HepG2 (cell line): ENCODE data around the gene ZNF554. TPM values are rescaled to one million over a fixed set of nuclear protein-coding genes. Genes with fewer than 3 reads are reported as not detected.

ENCODE experiments used
- DR1 ChIP-seq: sonication (generic); formaldehyde crosslinking; IDR thresholded peaks from 2 replicates; pipeline ENCODE4 v1.8.0; 2021; ENCODE audit warnings: mild to moderate bottlenecking, missing genetic modification reagents, inconsistent platforms
- KMT2B ChIP-seq: IDR thresholded peaks from 2 replicates; pipeline ENCODE4 v1.6.1; 2016; ENCODE audit warnings: missing genetic modification reagents, missing compliant biosample characterization
- MAZ ChIP-seq, 2 experiments: sonication (generic) in 1 of 2; formaldehyde crosslinking in 1 of 2; IDR thresholded peaks; 2 replicates each; pipeline versions ENCODE4 v1.5.0 to v1.6.1; 2012 to 2020; ENCODE audit warnings: low read depth in 2 of 2, mild to moderate bottlenecking in 2 of 2, borderline replicate concordance in 1 of 2, improper control_type of control experiment in 1 of 2, low read length in 1 of 2, missing genetic modification reagents in 1 of 2, moderate library complexity in 1 of 2
- MXD4 ChIP-seq: IDR thresholded peaks from 2 replicates; pipeline ENCODE4 v1.6.1; 2016; ENCODE audit warnings: mild to moderate bottlenecking, missing biosample characterization, missing genetic modification reagents
- NR2C2 ChIP-seq: sonication (generic); formaldehyde crosslinking; IDR thresholded peaks from 2 replicates; pipeline ENCODE4 v1.4.0; 2020; ENCODE audit warnings: missing genetic modification reagents, mild to moderate bottlenecking, moderate library complexity, borderline replicate concordance
- PCBP2 ChIP-seq: fragments of 200-400 bp; formaldehyde crosslinking; optimal IDR thresholded peaks from 2 replicates; pipeline ENCODE3; 2018; ENCODE audit warnings: low read length, low read depth; ENCODE audit not compliant: poor library complexity, severe bottlenecking
- ZKSCAN8 ChIP-seq: IDR thresholded peaks from 2 replicates; pipeline ENCODE4 v1.6.1; 2016; ENCODE audit warnings: borderline replicate concordance, missing genetic modification reagents, missing compliant biosample characterization
- ZNF350 ChIP-seq: sonication (generic); formaldehyde crosslinking; IDR thresholded peaks from 2 replicates; pipeline ENCODE4 v1.4.0; 2020; ENCODE audit warnings: mild to moderate bottlenecking, low read depth, missing genetic modification reagents, borderline replicate concordance
- ZNF367 ChIP-seq: sonication (generic); formaldehyde crosslinking; IDR thresholded peaks from 2 replicates; pipeline ENCODE4 v1.4.0; 2020; ENCODE audit warnings: missing genetic modification reagents, borderline replicate concordance
- ZNF605 ChIP-seq: sonication (generic); formaldehyde crosslinking; IDR thresholded peaks from 2 replicates; pipeline ENCODE4 v1.8.0; 2022; ENCODE audit warnings: mild to moderate bottlenecking, missing genetic modification reagents
- ZNF703 ChIP-seq: sonication (generic); formaldehyde crosslinking; IDR thresholded peaks from 2 replicates; pipeline ENCODE4 v1.5.1; 2020; ENCODE audit warnings: missing genetic modification reagents, mild to moderate bottlenecking, moderate library complexity, borderline replicate concordance
- ZNF709 ChIP-seq: sonication (generic); formaldehyde crosslinking; IDR thresholded peaks from 2 replicates; pipeline ENCODE4 v1.5.0; 2020; ENCODE audit warnings: mild to moderate bottlenecking, missing genetic modification reagents
- ZNF75D ChIP-seq: sonication (generic); formaldehyde crosslinking; IDR thresholded peaks from 2 replicates; pipeline ENCODE4 v1.8.1; 2023; ENCODE audit warnings: missing genetic modification reagents, mild to moderate bottlenecking, borderline replicate concordance
- ZNF772 ChIP-seq: sonication (generic); formaldehyde crosslinking; IDR thresholded peaks from 2 replicates; pipeline ENCODE4 v1.5.0; 2020; ENCODE audit warnings: mild to moderate bottlenecking, missing genetic modification reagents
- ZNF777 ChIP-seq: sonication (generic); formaldehyde crosslinking; IDR thresholded peaks from 2 replicates; pipeline ENCODE4 v1.4.0; 2020; ENCODE audit warnings: missing genetic modification reagents
- polyA plus RNA-seq, 8 experiments: library from polyadenylated mRNA; depleted of rRNA in 3 of 8; stranded (reverse) in 7 of 8; unstranded in 1 of 8; fragments of >200 nt; fragmentation: Illumina TruSeq in 4 of 8; extraction: Trizol in 4 of 8; gene quantifications; 2 replicates each; pipeline versions ENCODE4 v1.2.1 to v1.2.3, GENCODE V29; 2011 to 2016; ENCODE audit warnings: low read depth in 4 of 8, missing spikeins in 1 of 8, mixed read lengths in 1 of 8; ENCODE audit not compliant: insufficient read depth in 1 of 8
- total RNA-seq, 5 experiments: library from RNA; depleted of rRNA; stranded (reverse); fragments of >200 nt; fragmentation: Illumina TruSeq; extraction: Trizol; gene quantifications; 2 replicates each; pipeline ENCODE4 v1.2.3, GENCODE V29; 2016; ENCODE audit warnings: low read depth in 1 of 5
- TF ChIP-seq, protein P1 (sequence below): sonication (generic); formaldehyde crosslinking; IDR thresholded peaks from 2 replicates; pipeline ENCODE4 v1.5.0; 2020; ENCODE audit warnings: mild to moderate bottlenecking, missing genetic modification reagents, borderline replicate concordance
- TF ChIP-seq, protein P2 (sequence below): IDR thresholded peaks from 2 replicates; pipeline ENCODE4 v1.6.1; 2016; ENCODE audit warnings: missing compliant biosample characterization, missing genetic modification reagents, borderline replicate concordance
- TF ChIP-seq, protein P3 (sequence below): sonication (generic); formaldehyde crosslinking; IDR thresholded peaks from 2 replicates; pipeline ENCODE4 v1.5.0; 2020; ENCODE audit warnings: mild to moderate bottlenecking, missing genetic modification reagents

The ZNF554 gene
- total and polyA plus RNA-seq, 2 of the 13 experiments (the other 11 are each of a cell fraction or from before 2014, with no cell fraction given): 2.2 to 2.7 TPM

- TF ChIP-seq ZNF772: no peak; the same call in 1 of the 2 replicates
- TF ChIP-seq ZNF709 (CRISPR knock-in tag): 0 out of 2 replicates have a peak, but pooled peaks have one; percentile 20
- TF ChIP-seq, protein P1, sequence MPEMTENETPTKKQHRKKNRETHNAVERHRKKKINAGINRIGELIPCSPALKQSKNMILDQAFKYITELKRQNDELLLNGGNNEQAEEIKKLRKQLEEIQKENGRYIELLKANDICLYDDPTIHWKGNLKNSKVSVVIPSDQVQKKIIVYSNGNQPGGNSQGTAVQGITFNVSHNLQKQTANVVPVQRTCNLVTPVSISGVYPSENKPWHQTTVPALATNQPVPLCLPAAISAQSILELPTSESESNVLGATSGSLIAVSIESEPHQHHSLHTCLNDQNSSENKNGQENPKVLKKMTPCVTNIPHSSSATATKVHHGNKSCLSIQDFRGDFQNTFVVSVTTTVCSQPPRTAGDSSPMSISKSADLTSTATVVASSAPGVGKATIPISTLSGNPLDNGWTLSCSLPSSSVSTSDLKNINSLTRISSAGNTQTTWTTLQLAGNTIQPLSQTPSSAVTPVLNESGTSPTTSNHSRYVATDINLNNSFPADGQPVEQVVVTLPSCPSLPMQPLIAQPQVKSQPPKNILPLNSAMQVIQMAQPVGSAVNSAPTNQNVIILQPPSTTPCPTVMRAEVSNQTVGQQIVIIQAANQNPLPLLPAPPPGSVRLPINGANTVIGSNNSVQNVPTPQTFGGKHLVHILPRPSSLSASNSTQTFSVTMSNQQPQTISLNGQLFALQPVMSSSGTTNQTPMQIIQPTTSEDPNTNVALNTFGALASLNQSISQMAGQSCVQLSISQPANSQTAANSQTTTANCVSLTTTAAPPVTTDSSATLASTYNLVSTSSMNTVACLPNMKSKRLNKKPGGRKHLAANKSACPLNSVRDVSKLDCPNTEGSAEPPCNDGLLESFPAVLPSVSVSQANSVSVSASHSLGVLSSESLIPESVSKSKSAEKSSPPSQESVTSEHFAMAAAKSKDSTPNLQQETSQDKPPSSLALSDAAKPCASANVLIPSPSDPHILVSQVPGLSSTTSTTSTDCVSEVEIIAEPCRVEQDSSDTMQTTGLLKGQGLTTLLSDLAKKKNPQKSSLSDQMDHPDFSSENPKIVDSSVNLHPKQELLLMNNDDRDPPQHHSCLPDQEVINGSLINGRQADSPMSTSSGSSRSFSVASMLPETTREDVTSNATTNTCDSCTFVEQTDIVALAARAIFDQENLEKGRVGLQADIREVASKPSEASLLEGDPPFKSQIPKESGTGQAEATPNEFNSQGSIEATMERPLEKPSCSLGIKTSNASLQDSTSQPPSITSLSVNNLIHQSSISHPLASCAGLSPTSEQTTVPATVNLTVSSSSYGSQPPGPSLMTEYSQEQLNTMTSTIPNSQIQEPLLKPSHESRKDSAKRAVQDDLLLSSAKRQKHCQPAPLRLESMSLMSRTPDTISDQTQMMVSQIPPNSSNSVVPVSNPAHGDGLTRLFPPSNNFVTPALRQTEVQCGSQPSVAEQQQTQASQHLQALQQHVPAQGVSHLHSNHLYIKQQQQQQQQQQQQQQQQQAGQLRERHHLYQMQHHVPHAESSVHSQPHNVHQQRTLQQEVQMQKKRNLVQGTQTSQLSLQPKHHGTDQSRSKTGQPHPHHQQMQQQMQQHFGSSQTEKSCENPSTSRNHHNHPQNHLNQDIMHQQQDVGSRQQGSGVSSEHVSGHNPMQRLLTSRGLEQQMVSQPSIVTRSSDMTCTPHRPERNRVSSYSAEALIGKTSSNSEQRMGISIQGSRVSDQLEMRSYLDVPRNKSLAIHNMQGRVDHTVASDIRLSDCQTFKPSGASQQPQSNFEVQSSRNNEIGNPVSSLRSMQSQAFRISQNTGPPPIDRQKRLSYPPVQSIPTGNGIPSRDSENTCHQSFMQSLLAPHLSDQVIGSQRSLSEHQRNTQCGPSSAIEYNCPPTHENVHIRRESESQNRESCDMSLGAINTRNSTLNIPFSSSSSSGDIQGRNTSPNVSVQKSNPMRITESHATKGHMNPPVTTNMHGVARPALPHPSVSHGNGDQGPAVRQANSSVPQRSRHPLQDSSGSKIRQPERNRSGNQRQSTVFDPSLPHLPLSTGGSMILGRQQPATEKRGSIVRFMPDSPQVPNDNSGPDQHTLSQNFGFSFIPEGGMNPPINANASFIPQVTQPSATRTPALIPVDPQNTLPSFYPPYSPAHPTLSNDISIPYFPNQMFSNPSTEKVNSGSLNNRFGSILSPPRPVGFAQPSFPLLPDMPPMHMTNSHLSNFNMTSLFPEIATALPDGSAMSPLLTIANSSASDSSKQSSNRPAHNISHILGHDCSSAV (CRISPR knock-in tag): no peak
- TF ChIP-seq MXD4: no peak
- no peak for TF ChIP-seq ZNF703
- no peak for TF ChIP-seq PCBP2
- TF ChIP-seq, protein P2, sequence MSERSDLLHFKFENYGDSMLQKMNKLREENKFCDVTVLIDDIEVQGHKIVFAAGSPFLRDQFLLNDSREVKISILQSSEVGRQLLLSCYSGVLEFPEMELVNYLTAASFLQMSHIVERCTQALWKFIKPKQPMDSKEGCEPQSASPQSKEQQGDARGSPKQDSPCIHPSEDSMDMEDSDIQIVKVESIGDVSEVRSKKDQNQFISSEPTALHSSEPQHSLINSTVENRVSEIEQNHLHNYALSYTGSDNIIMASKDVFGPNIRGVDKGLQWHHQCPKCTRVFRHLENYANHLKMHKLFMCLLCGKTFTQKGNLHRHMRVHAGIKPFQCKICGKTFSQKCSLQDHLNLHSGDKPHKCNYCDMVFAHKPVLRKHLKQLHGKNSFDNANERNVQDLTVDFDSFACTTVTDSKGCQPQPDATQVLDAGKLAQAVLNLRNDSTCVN: no peak
- TF ChIP-seq DR1: no peak
- TF ChIP-seq NR2C2: no peak
- TF ChIP-seq ZNF605: no peak
- TF ChIP-seq KMT2B: no peak
- TF ChIP-seq ZNF75D (CRISPR knock-in tag): no peak
- TF ChIP-seq MAZ (IDR thresholded peaks at IDR 0.05; ENCODE audit: borderline replicate concordance, low read depth, low read length): no peak
- no peak for TF ChIP-seq MAZ (CRISPR knock-in tag; IDR thresholded peaks at IDR 0.05; ENCODE audit: low read depth)
- TF ChIP-seq, protein P3, sequence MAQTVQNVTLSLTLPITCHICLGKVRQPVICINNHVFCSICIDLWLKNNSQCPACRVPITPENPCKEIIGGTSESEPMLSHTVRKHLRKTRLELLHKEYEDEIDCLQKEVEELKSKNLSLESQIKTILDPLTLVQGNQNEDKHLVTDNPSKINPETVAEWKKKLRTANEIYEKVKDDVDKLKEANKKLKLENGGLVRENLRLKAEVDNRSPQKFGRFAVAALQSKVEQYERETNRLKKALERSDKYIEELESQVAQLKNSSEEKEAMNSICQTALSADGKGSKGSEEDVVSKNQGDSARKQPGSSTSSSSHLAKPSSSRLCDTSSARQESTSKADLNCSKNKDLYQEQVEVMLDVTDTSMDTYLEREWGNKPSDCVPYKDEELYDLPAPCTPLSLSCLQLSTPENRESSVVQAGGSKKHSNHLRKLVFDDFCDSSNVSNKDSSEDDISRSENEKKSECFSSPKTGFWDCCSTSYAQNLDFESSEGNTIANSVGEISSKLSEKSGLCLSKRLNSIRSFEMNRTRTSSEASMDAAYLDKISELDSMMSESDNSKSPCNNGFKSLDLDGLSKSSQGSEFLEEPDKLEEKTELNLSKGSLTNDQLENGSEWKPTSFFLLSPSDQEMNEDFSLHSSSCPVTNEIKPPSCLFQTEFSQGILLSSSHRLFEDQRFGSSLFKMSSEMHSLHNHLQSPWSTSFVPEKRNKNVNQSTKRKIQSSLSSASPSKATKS: no peak
- no peak for TF ChIP-seq ZKSCAN8
- peak; percentile 18; the same call in 1 of the 2 replicates for TF ChIP-seq ZNF777 (CRISPR knock-in tag)
- no peak for TF ChIP-seq ZNF350 (CRISPR knock-in tag)
- no peak for TF ChIP-seq ZNF367
Observed at GRCh38 chr19:2820112-2820702, 539 bp downstream of the ZNF554 start (continued).
